ENCODE measurements around the gene FIGN. TPM values are rescaled to one million over a fixed set of nuclear protein-coding genes. Genes with fewer than 3 reads are reported as not detected.

Gene FIGN
- total and polyA plus RNA-seq, 2 of the 8 experiments (the other 6 are each of a cell fraction or from before 2014, with no cell fraction given) = 5.0 to 22.8 TPM

DNA sequence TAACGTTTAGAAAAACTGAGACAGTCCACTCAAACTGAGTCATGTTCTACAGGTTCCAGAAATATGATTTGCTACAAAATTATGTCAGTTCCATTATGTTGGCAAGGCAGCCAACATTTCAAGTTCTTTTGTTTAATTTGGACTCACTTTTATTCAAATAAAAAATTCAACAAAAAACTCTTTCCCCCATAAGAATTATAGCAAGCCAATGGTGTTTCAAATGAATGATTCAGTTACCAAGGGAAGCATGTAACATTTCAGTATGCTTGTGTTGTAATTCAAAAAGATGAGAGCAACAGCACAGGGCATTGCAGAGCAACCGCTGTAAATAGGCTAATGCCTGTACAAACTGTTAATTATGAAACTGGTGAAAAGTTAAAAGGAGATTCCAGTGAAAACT, 140.8 kb downstream of the FIGN start:
- H3K4me1 ChIP-seq (replicated peaks in 1 of 4; ENCODE audit: control insufficient read depth in 3 of 4, insufficient read depth in 4 of 4, low read length in 3 of 4) = peaks cover 0 to 11% (median 10%) of the 10 kb centered on the region in 4 experiments; a peak in 4 of 7 replicates
- H3K36me3 ChIP-seq (ENCODE audit: control insufficient read depth in 2 of 4, insufficient read depth in 4 of 4, low read length in 3 of 4) = no peaks in the 10 kb centered on the region
- H3K23me2 ChIP-seq (ENCODE audit: low read depth, low read length) = no peaks in the 10 kb centered on the region
- no peak for FAIRE-seq
- no peak overlapping the region for H4K8ac ChIP-seq (ENCODE audit: extremely low read depth, insufficient read depth, low read length)
- no peak overlapping the region for H4K91ac ChIP-seq (replicated peaks; ENCODE audit: insufficient read length, low read length)
- no peaks in the 10 kb centered on the region for H3K79me2 ChIP-seq (ENCODE audit: control insufficient read depth in 1 of 2, insufficient read depth in 2 of 2, low read length in 2 of 2)
- no peak overlapping the region for H2BK120ac ChIP-seq (replicated peaks; ENCODE audit: low read depth, low read length)
- WGBS, 2 experiments (ENCODE audit: extremely low coverage in 1 of 2, insufficient coverage in 1 of 2, insufficient read length in 1 of 2, insufficient replicate concordance in 2 of 2, low coverage in 1 of 2, low lambda C conversion rate in 2 of 2, missing lambda C conversion rate in 1 of 2) = 55% methylated on average over 2 of the region's 2 CpGs; no CpG with 5 or more reads in 1 of the 2 experiments
- no peak overlapping the region for H2BK12ac ChIP-seq (ENCODE audit: low read depth, low read length)
- no peak overlapping the region for H2AFZ ChIP-seq (ENCODE audit: low read length)
- no peak overlapping the region for H3K4ac ChIP-seq (replicated peaks; ENCODE audit: insufficient read length, low read depth, low read length)
- no peaks in the 10 kb centered on the region for H3K27me3 ChIP-seq (replicated peaks in 1 of 4; ENCODE audit: control insufficient read depth in 3 of 4, extremely low read depth in 1 of 4, insufficient read depth in 3 of 4, low read length in 3 of 4)
- H2BK15ac ChIP-seq (ENCODE audit: low read length) = no peak overlapping the region
- H4K20me1 ChIP-seq (replicated peaks in 1 of 2; ENCODE audit: control insufficient read depth in 1 of 2, insufficient read depth in 2 of 2, low read length in 2 of 2) = no peaks in the 10 kb centered on the region
- no peak overlapping the region for H3K27ac ChIP-seq (ENCODE audit: low read depth, low read length)
- no peak overlapping the region for H2AK5ac ChIP-seq (ENCODE audit: low read depth, low read length)
- H2BK5ac ChIP-seq (ENCODE audit: low read depth, low read length) = no peak overlapping the region
- no peak overlapping the region for H3K4me3 ChIP-seq (ENCODE audit: extremely low read depth in 1 of 4, insufficient read depth in 2 of 4, low read depth in 3 of 4, low read length in 4 of 4)
- H3K79me1 ChIP-seq (ENCODE audit: low read depth, low read length) = no peaks in the 10 kb centered on the region
- no peak overlapping the region for H3K4me2 ChIP-seq (ENCODE audit: insufficient read depth in 1 of 2, low read depth in 2 of 2, low read length in 2 of 2)
- H3K56ac ChIP-seq (replicated peaks; ENCODE audit: insufficient read length, low read depth, low read length) = no peak overlapping the region
- H3K14ac ChIP-seq (ENCODE audit: insufficient read length) = no peak overlapping the region
- no peak overlapping the region for H2BK20ac ChIP-seq (ENCODE audit: low read length)
- POLR2A ChIA-PET (ENCODE audit: partially characterized antibody) = no interaction called here
- no peak overlapping the region for H4K5ac ChIP-seq (ENCODE audit: insufficient read length, low read depth, low read length)
- H3K9ac ChIP-seq (replicated peaks in 1 of 4; ENCODE audit: extremely low read depth in 1 of 4, low read depth in 3 of 4, low read length in 3 of 4) = no peak overlapping the region
- H3K9me3 ChIP-seq (ENCODE audit: insufficient read depth in 2 of 2, low read depth in 1 of 2, low read length in 1 of 2) = no peaks in the 10 kb centered on the region
- DNase-seq (ENCODE audit: low read depth in 1 of 2, low spot score in 2 of 2) = no peak
- no peak overlapping the region for H3K18ac ChIP-seq (ENCODE audit: extremely low read depth, low read length)
- CTCF ChIA-PET (ENCODE audit: partially characterized antibody) = interaction anchor here (3.4 kb wide), 1 partner anchor 16 kb away, joined by 19 read pairs; no protein-coding TSS in a partner anchor
- no peak overlapping the region for H3K23ac ChIP-seq (ENCODE audit: insufficient read length)
- TF ChIP-seq BCL11A (IDR thresholded peaks at IDR 0.05; ENCODE audit: low read depth in 2 of 2, low read length in 2 of 2) (no peak), TEAD4 (IDR thresholded peaks at IDR 0.05; ENCODE audit: low read depth, low read length) (no peak), SP4 (IDR thresholded peaks at IDR 0.05; ENCODE audit: low read length) (no peak), ZNF274 (IDR thresholded peaks at IDR 0.05; ENCODE audit: borderline replicate concordance, extremely low read depth, low read length) (no peak), TAF7 (optimal IDR thresholded peaks at IDR 0.05; ENCODE audit: borderline replicate concordance, low read depth, low read length) (no peak), NANOG (IDR thresholded peaks at IDR 0.05; ENCODE audit: insufficient read depth, low read depth, low read length, poor library complexity, severe bottlenecking) (no peak), MAFK (IDR thresholded peaks at IDR 0.05; ENCODE audit: low read depth, low read length) (no peak), HDAC2 (IDR thresholded peaks at IDR 0.05; ENCODE audit: borderline replicate concordance in 1 of 2, low read depth in 2 of 2, low read length in 2 of 2) (no peak), RXRA (IDR thresholded peaks at IDR 0.05; ENCODE audit: insufficient read depth, low read depth, low read length) (no peak)
- TF ChIP-seq, protein P1, sequence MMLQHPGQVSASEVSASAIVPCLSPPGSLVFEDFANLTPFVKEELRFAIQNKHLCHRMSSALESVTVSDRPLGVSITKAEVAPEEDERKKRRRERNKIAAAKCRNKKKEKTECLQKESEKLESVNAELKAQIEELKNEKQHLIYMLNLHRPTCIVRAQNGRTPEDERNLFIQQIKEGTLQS (IDR thresholded peaks at IDR 0.05; ENCODE audit: insufficient read depth, low read depth, low read length) = no peak

Data from H1 (cell line).